ENCODE data around the gene CDC42EP2.

Gene CDC42EP2

GRCh38 chr11:65301491-65302329, 13.0 kb upstream of the CDC42EP2 start:
- TF ChIP-seq EZH2 (IDR thresholded peaks at IDR 0.05), result no peak
- no peak for TF ChIP-seq FOXP2 (optimal IDR thresholded peaks at IDR 0.05; ENCODE audit: control extremely low read depth, extremely low read length, insufficient read depth)
- Histone ChIP-seq H3K9ac (ENCODE audit: insufficient read length) (no peak overlapping the region), H3K9me3 (ENCODE audit: low read depth, low read length) (no peaks in the 10 kb centered on the region), H3K27ac (no peak overlapping the region), H3K4me3 (no peak overlapping the region), H3K36me3 (ENCODE audit: insufficient read depth, low read length) (peaks cover 17% of the 10 kb centered on the region; the same call in 1 of the 2 replicates)
- no peak for DNase-seq (ENCODE audit: low read depth, low spot score)

- no peak overlapping the region for H3K9ac ChIP-seq (ENCODE audit: insufficient read length)
- H3K36me3 ChIP-seq (ENCODE audit: insufficient read depth, low read length), result peaks cover 7% of the 10 kb centered on the region; the same call in 1 of the 2 replicates
- TF ChIP-seq FOXP2 (optimal IDR thresholded peaks at IDR 0.05; ENCODE audit: control extremely low read depth, extremely low read length, insufficient read depth) (no peak), EZH2 (IDR thresholded peaks at IDR 0.05) (no peak), POLR2AphosphoS5 (IDR thresholded peaks at IDR 0.05; ENCODE audit: borderline replicate concordance, low read depth, low read length) (no peak)
- DNase-seq (ENCODE audit: low read depth, low spot score), result no peak
- H3K9me3 ChIP-seq (ENCODE audit: low read depth, low read length), result no peaks in the 10 kb centered on the region
- H3K27ac ChIP-seq, result no peak overlapping the region
- no peak overlapping the region for H3K4me3 ChIP-seq
Measured at GRCh38 chr11:65303555-65303954, 11.1 kb upstream of the CDC42EP2 start.

- H3K9me3 ChIP-seq (ENCODE audit: low read depth, low read length), result no peaks in the 10 kb centered on the region
- TF ChIP-seq POLR2AphosphoS5 (IDR thresholded peaks at IDR 0.05; ENCODE audit: borderline replicate concordance, low read depth, low read length), result no peak
- TF ChIP-seq EZH2 (IDR thresholded peaks at IDR 0.05), result no peak
- TF ChIP-seq FOXP2 (optimal IDR thresholded peaks at IDR 0.05; ENCODE audit: control extremely low read depth, extremely low read length, insufficient read depth), result no peak
- peaks cover 1% of the 10 kb centered on the region; the same call in 1 of the 2 replicates for H3K36me3 ChIP-seq (ENCODE audit: insufficient read depth, low read length)
- H3K4me3 ChIP-seq, result no peak overlapping the region
- H3K9ac ChIP-seq (ENCODE audit: insufficient read length), result no peak overlapping the region
- no peak for DNase-seq (ENCODE audit: low read depth, low spot score)
- no peak overlapping the region for H3K27ac ChIP-seq
Measured at GRCh38 chr11:65304110-65304509, 10.6 kb upstream of the CDC42EP2 start.

- H3K4me3 ChIP-seq, result no peak overlapping the region
- no peaks in the 10 kb centered on the region for H3K9me3 ChIP-seq (ENCODE audit: low read depth, low read length)
- no peak for TF ChIP-seq EZH2 (IDR thresholded peaks at IDR 0.05)
- no peak for DNase-seq (ENCODE audit: low read depth, low spot score)
- H3K27ac ChIP-seq, result no peak overlapping the region
- H3K36me3 ChIP-seq (ENCODE audit: insufficient read depth, low read length), result no peaks in the 10 kb centered on the region
- no peak overlapping the region for H3K9ac ChIP-seq (ENCODE audit: insufficient read length)
Measured at GRCh38 chr11:65304613-65305012, 10.1 kb upstream of the CDC42EP2 start.

DNA sequence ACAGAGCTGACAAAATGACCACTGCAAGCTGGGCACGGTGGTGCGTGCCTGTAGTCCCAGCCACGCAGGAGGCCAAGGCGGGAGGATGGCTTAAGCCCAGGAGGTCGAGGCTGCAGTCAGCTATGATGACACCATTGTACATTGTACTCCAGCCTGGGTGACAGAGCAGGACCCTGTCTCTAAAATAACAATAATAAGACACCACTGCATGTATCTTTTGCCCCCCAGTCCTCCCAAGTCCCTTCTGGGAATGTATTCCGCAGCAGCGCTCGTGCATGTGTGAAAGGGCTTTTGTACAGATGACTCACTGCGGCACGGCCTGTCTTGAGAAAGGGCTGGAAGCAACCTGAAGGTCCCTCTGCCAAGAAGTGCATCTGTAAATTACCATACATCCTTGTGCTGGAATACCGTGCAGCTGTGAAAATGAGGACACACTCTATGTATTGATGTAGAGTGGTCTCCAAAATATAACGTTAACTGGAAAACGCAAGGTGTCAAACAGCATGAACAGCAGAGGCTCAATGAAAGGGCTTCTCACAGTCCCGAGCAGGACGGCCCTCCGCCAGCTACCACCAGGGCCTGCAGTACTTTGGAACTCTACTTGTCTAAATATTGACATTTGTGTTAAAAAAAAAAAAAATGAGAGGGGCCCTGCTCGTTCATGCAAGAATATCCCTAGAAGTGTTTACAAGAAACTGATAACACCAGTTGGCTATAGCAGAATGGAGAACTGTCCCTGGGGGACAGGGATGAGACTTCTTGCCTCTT, 9.0 kb upstream of the CDC42EP2 start:
- TF ChIP-seq EZH2 (IDR thresholded peaks at IDR 0.05) (no peak), POLR2AphosphoS5 (IDR thresholded peaks at IDR 0.05; ENCODE audit: borderline replicate concordance, low read depth, low read length) (no peak), FOXP2 (optimal IDR thresholded peaks at IDR 0.05; ENCODE audit: control extremely low read depth, extremely low read length, insufficient read depth) (no peak)
- Histone ChIP-seq H3K9ac (ENCODE audit: insufficient read length) (no peak overlapping the region), H3K27ac (no peak overlapping the region; the same call in 1 of the 2 replicates), H3K36me3 (ENCODE audit: insufficient read depth, low read length) (no peaks in the 10 kb centered on the region), H3K9me3 (ENCODE audit: low read depth, low read length) (no peaks in the 10 kb centered on the region), H3K4me3 (no peak overlapping the region)
- DNase-seq (ENCODE audit: low read depth, low spot score), result no peak

- no peaks in the 10 kb centered on the region for H3K9me3 ChIP-seq (ENCODE audit: low read depth, low read length)
- no peak for DNase-seq (ENCODE audit: low read depth, low spot score)
- no peaks in the 10 kb centered on the region for H3K36me3 ChIP-seq (ENCODE audit: insufficient read depth, low read length)
- TF ChIP-seq FOXP2 (optimal IDR thresholded peaks at IDR 0.05; ENCODE audit: control extremely low read depth, extremely low read length, insufficient read depth) (no peak), POLR2AphosphoS5 (IDR thresholded peaks at IDR 0.05; ENCODE audit: borderline replicate concordance, low read depth, low read length) (no peak), EZH2 (IDR thresholded peaks at IDR 0.05) (no peak)
- no peak overlapping the region for H3K9ac ChIP-seq (ENCODE audit: insufficient read length)
- no peak overlapping the region for H3K27ac ChIP-seq
- no peak overlapping the region for H3K4me3 ChIP-seq
Measured at GRCh38 chr11:65307298-65308229, 7.1 kb upstream of the CDC42EP2 start.

DNA sequence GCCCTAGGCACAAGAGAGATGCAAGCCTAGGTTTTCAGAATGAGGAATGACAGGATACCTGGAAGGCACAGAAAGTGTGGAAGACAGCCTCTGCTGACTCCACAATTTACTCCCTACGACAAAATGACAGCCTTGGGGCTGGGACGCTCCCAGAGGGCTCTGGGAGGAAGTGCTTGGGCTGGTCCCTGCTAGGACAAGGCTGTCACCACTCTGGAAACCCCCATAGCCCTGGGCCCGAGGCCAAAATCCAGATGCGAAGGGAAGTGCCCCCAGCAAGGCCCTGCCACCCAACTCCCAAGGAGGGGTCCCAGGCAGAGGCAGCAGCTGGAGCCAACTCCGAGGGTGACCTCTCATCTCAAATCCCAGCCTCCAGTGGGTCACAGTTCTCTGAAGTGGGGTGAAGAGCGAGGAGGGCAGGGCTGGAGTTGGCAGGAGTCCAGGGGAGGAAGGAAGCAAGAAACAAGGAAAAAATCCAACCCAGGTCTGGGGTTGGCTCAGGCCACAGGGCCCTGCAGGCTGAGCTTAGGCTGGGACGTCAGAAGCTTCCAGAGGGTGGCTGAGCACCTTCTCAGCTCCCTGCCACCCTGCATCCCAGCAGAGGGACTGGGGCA, 6.3 kb upstream of the CDC42EP2 start:
- Histone ChIP-seq H3K9me3 (ENCODE audit: low read depth, low read length) (no peaks in the 10 kb centered on the region), H3K36me3 (ENCODE audit: insufficient read depth, low read length) (no peaks in the 10 kb centered on the region), H3K4me3 (no peak overlapping the region), H3K9ac (ENCODE audit: insufficient read length) (no peak overlapping the region), H3K27ac (no peak overlapping the region)
- TF ChIP-seq POLR2AphosphoS5 (IDR thresholded peaks at IDR 0.05; ENCODE audit: borderline replicate concordance, low read depth, low read length), result 0 out of 2 replicates have a peak, but pooled peaks have one; percentile 15
- TF ChIP-seq EZH2 (IDR thresholded peaks at IDR 0.05), result no peak
- no peak for DNase-seq (ENCODE audit: low read depth, low spot score)

Data from SK-N-MC (cell line).